GM21423 (cell line): ENCODE measurements around the gene F12.

Experiments
- ATAC-seq: cut with Tn5 transposase; IDR thresholded peaks from one replicate; pipeline ENCODE4 v1.9.1; 2021; ENCODE audit warnings: mild to moderate bottlenecking, moderate library complexity; ENCODE audit not compliant: unreplicated experiment

Gene F12

GRCh38 chr5:177409043-177409801, at the start of gene F12:
TSS of gene F12 (minus strand) at chr5:177409564. CDS start at chr5:177409527, 37 bp downstream.
- no peak for ATAC-seq

- no peak for ATAC-seq
Observed at GRCh38 chr5:177458912-177459350, 49.6 kb upstream of the F12 start.

GRCh38 chr5:177457852-177458681, 48.7 kb upstream of the F12 start:
- no peak for ATAC-seq

GRCh38 chr5:177456976-177457851, 47.9 kb upstream of the F12 start:
- peak; percentile 32 for ATAC-seq

GRCh38 chr5:177456591-177456964, 47.2 kb upstream of the F12 start:
- no peak for ATAC-seq

GRCh38 chr5:177455661-177456590, 46.6 kb upstream of the F12 start:
- peak; percentile 18 for ATAC-seq

GRCh38 chr5:177455036-177455660, 45.8 kb upstream of the F12 start:
- peak; percentile 41 for ATAC-seq

- ATAC-seq, result peak; percentile 43
Observed at GRCh38 chr5:177454397-177455035, 45.2 kb upstream of the F12 start.

- ATAC-seq, result peak; percentile 6
Observed at GRCh38 chr5:177453852-177454396, 44.6 kb upstream of the F12 start.

- ATAC-seq, result no peak
Observed at GRCh38 chr5:177452688-177453638, 43.6 kb upstream of the F12 start.

GRCh38 chr5:177450667-177451424, 41.5 kb upstream of the F12 start:
- no peak for ATAC-seq

GRCh38 chr5:177449140-177450061, 40.0 kb upstream of the F12 start:
- no peak for ATAC-seq

- no peak for ATAC-seq
Observed at GRCh38 chr5:177448244-177448950, 39.0 kb upstream of the F12 start.

- ATAC-seq, result no peak
Observed at GRCh38 chr5:177447611-177448243, 38.4 kb upstream of the F12 start.
